A549 (cell line): ENCODE measurements around the gene FHIT. TPM values are rescaled to one million over a fixed set of nuclear protein-coding genes. Genes with fewer than 3 reads are reported as not detected.

Source experiments
- ATAC-seq, 2 experiments: fragments of 200-7000 bp in 1 of 2; fragments of >200 bp in 1 of 2; cut with Nextera tagmentation in 1 of 2; cut with Tn5 transposase in 1 of 2; 3 replicates each; pipeline versions ENCODE4 v1.8.0 to v1.9.1; 2018 to 2020; ENCODE audit warnings: mild to moderate bottlenecking in 1 of 2, moderate library complexity in 1 of 2
- CTCF ChIA-PET: fragments of 300-600 bp; sonication (Branson Sonifier 250); formaldehyde crosslinking; extraction: SDS; loops from one replicate; lab custom pipeline; 2021; ENCODE audit warnings: antibody characterized with exemption, inconsistent platforms; lab: Yijun Ruan, JAX
- POLR2A ChIA-PET: fragments of 350-600 bp; formaldehyde crosslinking; extraction: SDS; loops from one replicate; lab custom pipeline; 2021; ENCODE audit warnings: antibody characterized with exemption, inconsistent platforms; lab: Yijun Ruan, JAX
- DNase-seq, 2 experiments: peaks; one replicate each; pipeline versions ENCODE4 v3.0.0 to v3.0.0-alpha.2; 2011 to 2016; ENCODE audit warnings: low read depth in 1 of 2, low spot score in 1 of 2
- FAIRE-seq: peaks from 2 replicates; lab custom pipeline; 2011; peaks lifted over from hg19 to GRCh38; lab: Jason Lieb, UNC
- H3K27ac ChIP-seq, 2 experiments: fragments of >200 bp; sonication (Bioruptor Twin); formaldehyde crosslinking; 3 replicates each; pipeline ENCODE4 v1.5.1; 2016 to 2017
- H3K4me1 ChIP-seq: fragments of >200 bp; sonication (Bioruptor Twin); formaldehyde crosslinking; 3 replicates; pipeline ENCODE4 v1.6.1; 2016
- H3K4me2 ChIP-seq: fragments of >200 bp; sonication (Bioruptor Twin); formaldehyde crosslinking; 3 replicates; pipeline ENCODE4 v1.6.1; 2016
- H3K4me3 ChIP-seq: fragments of >200 bp; sonication (Bioruptor Twin); formaldehyde crosslinking; 3 replicates; pipeline ENCODE4 v1.5.1; 2016
- H3K9me3 ChIP-seq: fragments of >200 bp; sonication (Bioruptor Twin); formaldehyde crosslinking; 3 replicates; pipeline ENCODE4 v1.6.1; 2016
- ATOH8 ChIP-seq: fragments of 250-450 bp; sonication (Bioruptor Pico); IDR thresholded peaks from 2 replicates; pipeline ENCODE4 v1.5.0; 2020; ENCODE audit warnings: low read depth, mild to moderate bottlenecking, moderate library complexity
- BHLHE40 ChIP-seq: IDR thresholded peaks from 2 replicates; pipeline ENCODE4 v1.6.1; 2012; ENCODE audit warnings: low read depth, low read length, inconsistent platforms
- CEBPB ChIP-seq, 2 experiments: fragments of >200 bp in 1 of 2; sonication (Bioruptor Twin) in 1 of 2; formaldehyde crosslinking in 1 of 2; IDR thresholded peaks; 2 replicates each; pipeline ENCODE4 v1.6.1; 2012 to 2016
- EP300 ChIP-seq, 2 experiments: fragments of >200 bp; sonication (Bioruptor Twin); formaldehyde crosslinking; IDR thresholded peaks; 2 replicates in 1 of 2; 3 replicates in 1 of 2; pipeline ENCODE4 v1.6.1; 2016 to 2017
- FOSB ChIP-seq: fragments of 250-450 bp; sonication (Bioruptor Pico); IDR thresholded peaks from 2 replicates; pipeline ENCODE4 v1.5.0; 2020; ENCODE audit warnings: mild to moderate bottlenecking, moderate library complexity
- HDAC2 ChIP-seq: fragments of 200-600 bp; sonication (generic); IDR thresholded peaks from 2 replicates; pipeline ENCODE4 v1.6.1; 2016
- HOXA7 ChIP-seq: fragments of 250-450 bp; sonication (Bioruptor Pico); IDR thresholded peaks from 2 replicates; pipeline ENCODE4 v1.5.0; 2020; ENCODE audit warnings: mild to moderate bottlenecking, moderate library complexity
- HOXB13 ChIP-seq: fragments of 250-450 bp; sonication (Bioruptor Pico); IDR thresholded peaks from 2 replicates; pipeline ENCODE4 v1.5.0; 2020; ENCODE audit warnings: low read depth, mild to moderate bottlenecking, moderate library complexity
- HOXB5 ChIP-seq: fragments of 250-450 bp; sonication (Bioruptor Pico); IDR thresholded peaks from 2 replicates; pipeline ENCODE4 v1.5.0; 2020; ENCODE audit warnings: mild to moderate bottlenecking, moderate library complexity
- NR3C1 ChIP-seq: fragments of >200 bp; sonication (Bioruptor Twin); formaldehyde crosslinking; IDR thresholded peaks from 3 replicates; pipeline ENCODE4 v1.6.1; 2017
- REST ChIP-seq: fragments of 200-600 bp; sonication (generic); IDR thresholded peaks from 2 replicates; pipeline ENCODE4 v1.6.1; 2016; ENCODE audit warnings: antibody characterized with exemption, mild to moderate bottlenecking, moderate library complexity
- RNF2 ChIP-seq: fragments of 200-600 bp; sonication (generic); IDR thresholded peaks from 2 replicates; pipeline ENCODE4 v1.6.1; 2016; ENCODE audit warnings: low read depth, mild to moderate bottlenecking, antibody characterized with exemption, moderate library complexity, borderline replicate concordance
- TFCP2L1 ChIP-seq: fragments of 250-450 bp; sonication (Bioruptor Pico); IDR thresholded peaks from 2 replicates; pipeline ENCODE4 v1.5.0; 2021; ENCODE audit warnings: mild to moderate bottlenecking
- TP53 ChIP-seq: fragments of 250-450 bp; sonication (Bioruptor Pico); IDR thresholded peaks from 2 replicates; pipeline ENCODE4 v1.5.0; 2021; ENCODE audit warnings: mild to moderate bottlenecking, moderate library complexity
- ZSCAN20 ChIP-seq: fragments of 250-450 bp; sonication (Bioruptor Pico); IDR thresholded peaks from 2 replicates; pipeline ENCODE4 v1.8.0; 2022; ENCODE audit warnings: mild to moderate bottlenecking, moderate library complexity
- WGBS: methylation state at CpG from one replicate; pipeline ENCODE4 v1.1.6; 2017; ENCODE audit errors: missing lambda C conversion rate; 5-methylcytosine and 5-hydroxymethylcytosine counted together
- polyA plus RNA-seq, 4 experiments: library from polyadenylated mRNA; depleted of rRNA in 3 of 4; stranded (reverse); fragments of >200 nt; fragmentation: RNase III in 1 of 4; extraction: RNeasy Plus Mini Kit Qiagen cat#74134 plus additional on column Dnase treatment in 1 of 4; gene quantifications; 2 replicates in 3 of 4; 3 replicates in 1 of 4; pipeline ENCODE4 v1.2.3, GENCODE V29; 2011 to 2017
- TF ChIP-seq, protein P1 (sequence below): fragments of 450-650 bp; IDR thresholded peaks from 2 replicates; pipeline ENCODE4 v1.6.1; 2014; ENCODE audit warnings: antibody characterized with exemption
- TF ChIP-seq, protein P2 (sequence below): fragments of >200 bp; sonication (Bioruptor Twin); formaldehyde crosslinking; IDR thresholded peaks from 2 replicates; pipeline ENCODE4 v1.6.1; 2016
- TF ChIP-seq, protein P3 (sequence below): fragments of 150-350 bp; IDR thresholded peaks from 2 replicates; pipeline ENCODE4 v1.6.1; 2014; ENCODE audit warnings: low read depth, mild to moderate bottlenecking, low read length

FHIT gene
- polyA plus RNA-seq, 2 of the 4 experiments (the other 2 are of a cell fraction): 0.76 to 0.92 TPM

DNA sequence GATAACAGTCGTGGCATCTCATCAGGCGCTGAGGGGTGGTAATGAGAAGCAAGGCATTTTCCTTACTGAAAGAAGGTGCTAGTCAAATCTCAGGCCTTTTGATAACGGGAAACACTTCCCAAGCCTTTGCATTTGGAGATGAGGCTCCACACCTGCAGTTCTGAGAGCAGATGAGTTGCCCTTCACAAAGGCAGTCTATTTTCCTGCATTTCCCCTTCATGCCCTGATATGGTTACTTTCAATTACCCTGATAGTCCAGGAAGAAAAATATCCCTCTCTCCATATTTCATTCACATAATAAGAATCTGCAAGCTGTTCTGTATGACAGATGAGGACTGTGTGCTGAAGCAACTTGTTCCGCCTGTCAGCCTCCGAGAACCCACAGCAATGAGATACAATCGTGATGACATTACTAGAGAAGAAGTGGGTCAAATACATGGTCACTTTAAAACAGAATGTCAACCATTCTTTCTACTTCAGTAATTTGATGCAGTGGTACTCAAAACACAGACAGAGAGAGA, 25.0 kb downstream of the FHIT start:
- DNase-seq: no peak
- POLR2A ChIA-PET: no interaction called here
- no peak overlapping the region for H3K4me3 ChIP-seq
- no peaks in the 10 kb centered on the region for H3K9me3 ChIP-seq
- H3K4me2 ChIP-seq: no peak overlapping the region
- FAIRE-seq: no peak
- H3K4me1 ChIP-seq: no peaks in the 10 kb centered on the region
- WGBS: 71% methylated on average over 6 of the region's 6 CpGs
- H3K27ac ChIP-seq: no peak overlapping the region
- ATAC-seq: no peak
- TF ChIP-seq FOSB (CRISPR knock-in tag) (no peak), CEBPB (IDR thresholded peaks at IDR 0.05) (no peak), REST (no peak), HDAC2 (no peak), TFCP2L1 (CRISPR knock-in tag) (no peak), HOXA7 (CRISPR knock-in tag) (no peak), NR3C1 (no peak)
- TF ChIP-seq, protein P1, sequence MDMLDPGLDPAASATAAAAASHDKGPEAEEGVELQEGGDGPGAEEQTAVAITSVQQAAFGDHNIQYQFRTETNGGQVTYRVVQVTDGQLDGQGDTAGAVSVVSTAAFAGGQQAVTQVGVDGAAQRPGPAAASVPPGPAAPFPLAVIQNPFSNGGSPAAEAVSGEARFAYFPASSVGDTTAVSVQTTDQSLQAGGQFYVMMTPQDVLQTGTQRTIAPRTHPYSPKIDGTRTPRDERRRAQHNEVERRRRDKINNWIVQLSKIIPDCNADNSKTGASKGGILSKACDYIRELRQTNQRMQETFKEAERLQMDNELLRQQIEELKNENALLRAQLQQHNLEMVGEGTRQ: no peak
- TF ChIP-seq, protein P2, sequence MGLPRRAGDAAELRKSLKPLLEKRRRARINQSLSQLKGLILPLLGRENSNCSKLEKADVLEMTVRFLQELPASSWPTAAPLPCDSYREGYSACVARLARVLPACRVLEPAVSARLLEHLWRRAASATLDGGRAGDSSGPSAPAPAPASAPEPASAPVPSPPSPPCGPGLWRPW: no peak
- TF ChIP-seq, all 56 proteins: peak for 0
- CTCF ChIA-PET: no interaction called here

DNA sequence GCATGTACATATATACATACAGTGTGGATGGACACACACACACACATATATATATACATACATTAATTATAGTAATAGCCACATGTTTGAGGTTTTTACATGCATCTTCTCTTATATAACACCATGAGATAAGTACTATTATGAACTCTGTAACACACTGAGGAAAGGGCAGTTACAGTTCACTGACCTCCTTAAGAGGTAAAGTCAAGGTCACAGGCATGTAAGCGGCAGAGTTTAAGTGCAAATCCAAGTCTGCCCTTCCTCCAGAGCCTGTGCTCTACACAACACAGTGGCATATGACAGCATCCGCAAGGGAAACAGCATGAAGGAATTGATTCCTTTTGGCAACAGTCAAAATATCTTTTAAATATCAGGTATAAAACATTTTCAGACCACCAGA, 26.4 kb downstream of the FHIT start:
- H3K4me3 ChIP-seq: no peak overlapping the region
- WGBS: 83% methylated on average over 2 of the region's 2 CpGs
- no peak overlapping the region for H3K27ac ChIP-seq
- H3K4me1 ChIP-seq: no peaks in the 10 kb centered on the region
- CTCF ChIA-PET: no interaction called here
- ATAC-seq: no peak
- no peak overlapping the region for H3K4me2 ChIP-seq
- POLR2A ChIA-PET: no interaction called here
- DNase-seq: no peak
- no peak for FAIRE-seq
- H3K9me3 ChIP-seq: no peaks in the 10 kb centered on the region
- TF ChIP-seq HOXB5 (CRISPR knock-in tag) (no peak), ATOH8 (no peak), TP53 (CRISPR knock-in tag) (no peak), FOSB (CRISPR knock-in tag) (no peak), RNF2 (no peak), EP300 (IDR thresholded peaks at IDR 0.05) (no peak), BHLHE40 (no peak), ZSCAN20 (no peak), CEBPB (IDR thresholded peaks at IDR 0.05) (no peak), HOXB13 (CRISPR knock-in tag) (no peak)
- TF ChIP-seq, protein P1: no peak
- TF ChIP-seq, protein P3, sequence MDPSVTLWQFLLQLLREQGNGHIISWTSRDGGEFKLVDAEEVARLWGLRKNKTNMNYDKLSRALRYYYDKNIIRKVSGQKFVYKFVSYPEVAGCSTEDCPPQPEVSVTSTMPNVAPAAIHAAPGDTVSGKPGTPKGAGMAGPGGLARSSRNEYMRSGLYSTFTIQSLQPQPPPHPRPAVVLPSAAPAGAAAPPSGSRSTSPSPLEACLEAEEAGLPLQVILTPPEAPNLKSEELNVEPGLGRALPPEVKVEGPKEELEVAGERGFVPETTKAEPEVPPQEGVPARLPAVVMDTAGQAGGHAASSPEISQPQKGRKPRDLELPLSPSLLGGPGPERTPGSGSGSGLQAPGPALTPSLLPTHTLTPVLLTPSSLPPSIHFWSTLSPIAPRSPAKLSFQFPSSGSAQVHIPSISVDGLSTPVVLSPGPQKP: no peak
